ENCODE measurements around the gene PEF1. TPM values are rescaled to one million over a fixed set of nuclear protein-coding genes. Genes with fewer than 3 reads are reported as not detected.

The PEF1 gene
- total RNA-seq, 3 donors from 2014 or later (not counting 1 experiment from before 2014, with no cell fraction given): 48.9 to 62.8 (median 49.9) TPM

DNA sequence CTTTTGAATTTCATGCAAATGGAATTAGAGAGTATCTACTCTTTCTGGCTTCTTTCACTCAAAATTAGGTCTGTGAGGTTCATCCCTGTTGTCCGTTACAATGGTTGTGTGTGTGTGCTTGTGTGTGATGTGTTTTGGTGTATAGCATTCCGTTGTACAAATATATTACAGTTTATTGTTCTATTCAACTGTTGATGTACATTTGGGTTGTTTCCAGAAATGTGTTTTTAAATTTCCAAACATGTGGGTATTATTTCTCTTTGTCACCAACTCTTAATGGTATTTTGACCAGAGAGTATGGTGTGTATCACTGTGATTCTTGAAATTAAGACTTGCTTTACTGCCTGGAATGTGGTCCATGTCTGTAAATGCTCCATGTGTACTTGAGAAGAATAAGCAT is 44.0 kb downstream of the PEF1 start:
- intact Hi-C loops (cut with micrococcal nuclease): no loop called here

GRCh38 chr1:31598980-31599379 is 45.7 kb downstream of the PEF1 start:
- WGBS (ENCODE audit: insufficient coverage): 77% methylated on average over 6 of the region's 7 CpGs
- Mint-ChIP-seq H3K27me3 (ENCODE audit: low read depth in 2 of 2) (peaks cover 12 to 21% of the 10 kb centered on the region in 2 donors), H3K27ac (no peak overlapping the region), H3K9me3 (no peaks in the 10 kb centered on the region), H3K4me1 (no peaks in the 10 kb centered on the region), H3K4me3 (no peak overlapping the region), H3K36me3 (no peaks in the 10 kb centered on the region)
- H3K4me3 ChIP-seq (ENCODE audit: low read length): no peak overlapping the region
- no peaks in the 10 kb centered on the region for H3K27me3 ChIP-seq (ENCODE audit: control insufficient read depth, insufficient read depth, low read length)
- H3K36me3 ChIP-seq (ENCODE audit: control insufficient read depth, insufficient read depth, low read length): no peaks in the 10 kb centered on the region
- TF ChIP-seq, protein P1, sequence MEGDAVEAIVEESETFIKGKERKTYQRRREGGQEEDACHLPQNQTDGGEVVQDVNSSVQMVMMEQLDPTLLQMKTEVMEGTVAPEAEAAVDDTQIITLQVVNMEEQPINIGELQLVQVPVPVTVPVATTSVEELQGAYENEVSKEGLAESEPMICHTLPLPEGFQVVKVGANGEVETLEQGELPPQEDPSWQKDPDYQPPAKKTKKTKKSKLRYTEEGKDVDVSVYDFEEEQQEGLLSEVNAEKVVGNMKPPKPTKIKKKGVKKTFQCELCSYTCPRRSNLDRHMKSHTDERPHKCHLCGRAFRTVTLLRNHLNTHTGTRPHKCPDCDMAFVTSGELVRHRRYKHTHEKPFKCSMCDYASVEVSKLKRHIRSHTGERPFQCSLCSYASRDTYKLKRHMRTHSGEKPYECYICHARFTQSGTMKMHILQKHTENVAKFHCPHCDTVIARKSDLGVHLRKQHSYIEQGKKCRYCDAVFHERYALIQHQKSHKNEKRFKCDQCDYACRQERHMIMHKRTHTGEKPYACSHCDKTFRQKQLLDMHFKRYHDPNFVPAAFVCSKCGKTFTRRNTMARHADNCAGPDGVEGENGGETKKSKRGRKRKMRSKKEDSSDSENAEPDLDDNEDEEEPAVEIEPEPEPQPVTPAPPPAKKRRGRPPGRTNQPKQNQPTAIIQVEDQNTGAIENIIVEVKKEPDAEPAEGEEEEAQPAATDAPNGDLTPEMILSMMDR (IDR thresholded peaks at IDR 0.05): no peak
- no peaks in the 10 kb centered on the region for H3K4me1 ChIP-seq (ENCODE audit: control insufficient read depth, insufficient read depth, low read length)
- no peak overlapping the region for H3K27ac ChIP-seq (ENCODE audit: low read length)
- H3K9me3 ChIP-seq (ENCODE audit: control insufficient read depth, insufficient read depth, low read length): no peaks in the 10 kb centered on the region
- DNase-seq (no peak), ATAC-seq (no peak)
- intact Hi-C loops (cut with micrococcal nuclease): no loop called here

More for the DNA sequence above, 44.0 kb downstream of the PEF1 start:
- H3K27me3 Mint-ChIP-seq (ENCODE audit: low read depth in 2 of 2): peaks cover 12 to 21% of the 10 kb centered on the region in 2 donors
- TF ChIP-seq, protein P1 (IDR thresholded peaks at IDR 0.05): no peak
- WGBS (ENCODE audit: insufficient coverage): 100% methylated on average over 1 of the region's 2 CpGs
- no peak overlapping the region for H3K4me3 ChIP-seq (ENCODE audit: low read length)
- H3K4me1 Mint-ChIP-seq: no peaks in the 10 kb centered on the region
- no peaks in the 10 kb centered on the region for H3K36me3 ChIP-seq (ENCODE audit: control insufficient read depth, insufficient read depth, low read length)
- H3K9me3 Mint-ChIP-seq: no peaks in the 10 kb centered on the region
- H3K36me3 Mint-ChIP-seq: no peaks in the 10 kb centered on the region
- H3K4me1 ChIP-seq (ENCODE audit: control insufficient read depth, insufficient read depth, low read length): no peaks in the 10 kb centered on the region
- no peak overlapping the region for H3K27ac Mint-ChIP-seq
- H3K27ac ChIP-seq (ENCODE audit: low read length): no peak overlapping the region
- DNase-seq: no peak
- H3K4me3 Mint-ChIP-seq: no peak overlapping the region
- no peaks in the 10 kb centered on the region for H3K27me3 ChIP-seq (ENCODE audit: control insufficient read depth, insufficient read depth, low read length)
- no peak for ATAC-seq
- no peaks in the 10 kb centered on the region for H3K9me3 ChIP-seq (ENCODE audit: control insufficient read depth, insufficient read depth, low read length)

DNA sequence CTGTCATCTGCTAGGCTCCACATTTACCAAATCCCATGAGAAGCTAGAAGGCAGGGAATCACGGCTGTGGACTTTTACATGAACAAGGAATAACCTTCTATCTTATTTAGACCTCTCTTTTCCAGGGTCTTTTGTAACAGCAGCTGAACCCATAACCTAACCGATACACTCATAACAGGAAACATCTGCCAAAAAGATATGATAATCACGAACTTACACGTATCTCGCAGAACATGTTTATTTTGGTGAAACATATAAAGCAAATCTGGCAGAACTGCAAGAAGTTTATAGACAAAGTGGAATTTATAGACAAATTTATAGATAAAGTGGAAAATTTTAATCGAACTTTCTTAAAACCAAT is 48.0 kb downstream of the PEF1 start:
- H3K4me3 ChIP-seq (ENCODE audit: low read length): no peak overlapping the region
- 27% methylated on average over 5 of the region's 6 CpGs for WGBS (ENCODE audit: insufficient coverage)
- no peaks in the 10 kb centered on the region for H3K27me3 ChIP-seq (ENCODE audit: control insufficient read depth, insufficient read depth, low read length)
- intact Hi-C loops (cut with micrococcal nuclease): no loop called here
- H3K4me3 Mint-ChIP-seq: no peak overlapping the region
- H3K9me3 ChIP-seq (ENCODE audit: control insufficient read depth, insufficient read depth, low read length): no peaks in the 10 kb centered on the region
- DNase-seq (no peak), ATAC-seq (no peak)
- H3K36me3 Mint-ChIP-seq: no peaks in the 10 kb centered on the region
- no peak overlapping the region for H3K27ac ChIP-seq (ENCODE audit: low read length)
- no peaks in the 10 kb centered on the region for H3K4me1 Mint-ChIP-seq
- no peaks in the 10 kb centered on the region for H3K4me1 ChIP-seq (ENCODE audit: control insufficient read depth, insufficient read depth, low read length)
- H3K27ac Mint-ChIP-seq: no peak overlapping the region
- no peaks in the 10 kb centered on the region for H3K9me3 Mint-ChIP-seq
- peaks cover 12 to 28% of the 10 kb centered on the region in 2 donors for H3K27me3 Mint-ChIP-seq (ENCODE audit: low read depth in 2 of 2)
- TF ChIP-seq, protein P1 (IDR thresholded peaks at IDR 0.05): no peak
- H3K36me3 ChIP-seq (ENCODE audit: control insufficient read depth, insufficient read depth, low read length): no peaks in the 10 kb centered on the region
